ENCODE results near the gene SLC6A2. TPM values are rescaled to one million over a fixed set of nuclear protein-coding genes. Genes with fewer than 3 reads are reported as not detected.
A peak's percentile ranks its signal among the peaks of the same experiment; 100 is the strongest.
"Not testable (repeated sequence)": the region's sequence is repeated elsewhere in the genome, so short reads cannot be mapped to it uniquely, and the experiment has no call there.

SLC6A2 gene
- 1 to 10 TPM in 1 of 4 donors, under 1 TPM in 3; 0.16 to 1.2 (median 0.43) TPM for polyA plus RNA-seq (ENCODE audit: insufficient read length in 4 of 4)

DNA sequence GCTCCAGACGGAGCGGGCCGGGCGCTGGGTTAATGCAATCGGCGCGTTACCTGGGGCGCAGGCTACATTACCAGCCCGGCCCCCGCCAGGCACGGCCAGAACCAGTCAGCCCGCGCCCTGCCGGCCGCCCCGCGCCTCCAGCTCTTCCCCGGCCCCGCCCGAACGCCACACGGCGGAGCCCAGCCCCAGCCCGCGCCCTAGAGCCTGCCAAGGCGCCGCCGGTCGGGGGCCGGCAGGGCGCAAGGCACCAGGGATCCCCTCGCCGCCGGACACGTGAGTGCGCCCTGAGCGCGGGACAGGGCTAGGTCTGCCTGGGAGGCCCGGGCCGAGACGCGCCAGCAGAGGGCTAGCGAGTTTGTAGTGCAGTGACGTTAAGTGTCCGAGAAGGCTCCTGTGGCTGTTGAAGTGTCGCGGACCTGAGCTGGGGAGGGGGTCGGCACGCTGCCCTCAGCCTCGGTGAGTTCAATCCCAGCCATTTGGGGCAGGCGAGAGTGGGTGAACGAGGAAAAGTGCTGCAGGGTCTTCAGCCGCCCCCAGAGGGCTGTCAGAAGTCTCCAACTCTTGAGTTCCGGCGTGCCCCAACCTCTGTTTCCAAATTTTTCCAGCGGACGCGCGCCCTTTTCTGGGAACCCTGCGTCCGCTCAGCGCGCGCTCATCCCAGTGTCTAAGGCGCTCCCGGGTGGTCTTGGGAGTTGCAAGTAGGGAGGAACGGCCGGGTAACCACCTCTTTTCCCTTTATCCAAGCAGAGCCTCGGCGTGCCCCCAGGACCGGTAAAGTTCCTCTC, at the start of gene SLC6A2:
Gene SLC6A2, plus strand, starts transcription at position 92 of the 785 bp plus-strand sequence. CDS start 707 bp downstream, outside the sequence.
- no peak for DNase-seq (ENCODE audit: low read depth in 4 of 4, low spot score in 3 of 4)

DNA sequence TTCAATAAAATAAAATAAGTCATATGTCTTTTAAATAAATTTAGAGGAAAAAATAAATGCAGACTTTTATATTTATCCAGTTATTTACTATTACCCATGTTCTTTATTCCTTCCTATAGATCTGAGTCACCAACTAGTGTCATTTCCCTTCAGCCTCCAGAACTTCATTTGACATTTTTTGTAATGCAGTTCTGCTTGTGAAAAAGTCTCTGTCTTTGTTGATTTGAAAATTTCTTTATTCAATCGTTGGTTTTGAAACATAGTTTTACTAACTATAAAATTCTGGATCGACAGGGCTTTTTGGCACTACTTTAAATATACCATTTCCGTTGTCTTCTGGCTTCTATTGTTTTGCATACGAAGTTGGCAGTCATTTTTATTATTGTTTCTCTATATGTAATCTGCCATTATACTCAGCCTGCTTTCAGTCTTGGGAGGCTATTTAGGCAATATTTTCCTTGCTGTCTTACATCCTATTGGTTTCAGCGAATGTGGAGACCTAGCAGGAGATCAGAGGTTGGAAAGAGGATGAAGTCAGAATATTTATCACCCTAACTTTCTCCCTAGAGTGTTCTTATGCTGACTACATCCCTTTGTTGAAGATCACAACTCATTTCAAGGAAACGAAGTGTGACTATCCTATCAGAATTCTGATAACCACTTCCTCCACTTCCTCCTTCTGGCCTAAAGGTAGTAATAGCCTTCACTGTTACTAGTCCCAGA, 42.0 kb upstream of the SLC6A2 start:
- DNase-seq (ENCODE audit: low read depth in 4 of 4, low spot score in 3 of 4): no peak

DNA sequence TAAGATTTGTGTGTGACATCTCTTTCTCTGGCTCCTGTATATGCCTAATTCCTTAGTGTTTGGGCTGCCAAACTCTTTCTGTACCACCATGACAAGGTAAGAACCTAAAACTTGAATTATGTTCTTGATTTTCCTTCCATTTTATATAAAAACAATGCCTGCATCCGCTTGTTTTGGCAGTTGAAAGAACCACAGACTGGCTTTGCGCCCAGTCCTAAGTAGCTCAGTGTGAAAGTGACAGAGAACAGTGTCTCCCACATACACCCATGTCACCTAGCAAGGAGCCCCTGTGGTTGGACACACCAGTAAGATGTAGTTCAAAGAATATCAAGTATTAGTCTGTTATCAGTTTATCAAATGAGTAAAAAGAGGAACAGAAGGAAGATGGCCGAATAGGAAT, 40.7 kb upstream of the SLC6A2 start:
- DNase-seq (ENCODE audit: low read depth in 4 of 4, low spot score in 3 of 4): no peak

DNA sequence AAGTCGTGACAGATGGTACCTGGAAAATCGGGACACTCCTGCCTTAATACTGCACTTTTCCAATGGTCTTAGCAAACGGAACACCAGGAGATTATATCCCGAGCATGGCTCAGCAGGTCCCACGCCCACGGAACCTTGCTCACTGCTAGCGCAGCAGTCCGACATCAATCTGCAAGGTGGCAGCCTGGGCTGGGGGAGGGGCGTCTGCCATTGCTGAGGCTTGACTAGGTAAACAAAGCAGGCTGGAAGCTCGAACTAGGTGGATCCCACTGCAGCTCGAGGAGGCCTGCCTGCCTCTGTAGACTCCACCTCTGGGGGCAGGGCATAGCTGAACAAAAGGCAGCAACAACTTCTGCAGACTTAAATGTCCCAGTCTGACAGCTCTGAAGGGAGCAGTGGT, 40.1 kb upstream of the SLC6A2 start:
- DNase-seq (ENCODE audit: low read depth in 4 of 4, low spot score in 3 of 4): not testable (repeated sequence)

DNA sequence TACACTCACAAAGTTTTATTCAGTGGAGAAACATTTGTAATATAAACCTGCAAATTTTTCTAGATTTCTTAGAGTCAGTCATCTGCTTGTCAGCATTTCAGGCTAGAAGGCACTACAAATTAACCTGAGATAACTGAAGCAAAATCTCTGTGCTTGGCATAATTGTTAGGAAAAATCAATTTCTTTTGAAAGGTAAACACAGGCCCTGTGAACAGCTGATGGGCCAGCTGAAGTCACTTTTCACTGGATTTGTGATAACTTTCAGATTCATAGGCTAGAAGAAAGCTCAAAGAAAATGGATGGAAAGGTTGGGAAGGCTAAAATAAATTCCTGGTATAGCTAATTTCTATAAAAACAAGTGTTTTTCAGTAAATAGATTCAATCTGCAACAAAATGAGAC, 34.0 kb upstream of the SLC6A2 start:
- DNase-seq (ENCODE audit: low read depth in 4 of 4, low spot score in 3 of 4): no peak

DNA sequence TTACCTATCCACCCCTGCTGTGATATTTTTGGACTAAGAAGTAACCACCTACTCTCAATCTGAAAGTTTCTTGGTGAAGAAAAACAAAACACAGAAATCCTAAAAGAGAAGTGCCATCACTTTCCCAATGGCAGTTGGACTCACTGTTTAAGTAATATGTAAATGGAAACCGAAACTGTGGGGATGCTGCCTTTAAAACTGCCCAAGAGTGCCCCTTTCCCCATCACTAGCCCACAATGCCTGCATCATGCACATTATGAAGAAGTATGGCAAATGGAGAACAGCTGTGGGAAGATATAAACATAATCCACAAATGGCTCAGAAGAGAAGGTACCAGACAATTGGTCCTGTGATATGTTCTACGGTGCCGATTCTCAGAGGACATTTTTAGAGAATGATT, 33.5 kb upstream of the SLC6A2 start:
- DNase-seq (ENCODE audit: low read depth in 4 of 4, low spot score in 3 of 4): no peak

DNA sequence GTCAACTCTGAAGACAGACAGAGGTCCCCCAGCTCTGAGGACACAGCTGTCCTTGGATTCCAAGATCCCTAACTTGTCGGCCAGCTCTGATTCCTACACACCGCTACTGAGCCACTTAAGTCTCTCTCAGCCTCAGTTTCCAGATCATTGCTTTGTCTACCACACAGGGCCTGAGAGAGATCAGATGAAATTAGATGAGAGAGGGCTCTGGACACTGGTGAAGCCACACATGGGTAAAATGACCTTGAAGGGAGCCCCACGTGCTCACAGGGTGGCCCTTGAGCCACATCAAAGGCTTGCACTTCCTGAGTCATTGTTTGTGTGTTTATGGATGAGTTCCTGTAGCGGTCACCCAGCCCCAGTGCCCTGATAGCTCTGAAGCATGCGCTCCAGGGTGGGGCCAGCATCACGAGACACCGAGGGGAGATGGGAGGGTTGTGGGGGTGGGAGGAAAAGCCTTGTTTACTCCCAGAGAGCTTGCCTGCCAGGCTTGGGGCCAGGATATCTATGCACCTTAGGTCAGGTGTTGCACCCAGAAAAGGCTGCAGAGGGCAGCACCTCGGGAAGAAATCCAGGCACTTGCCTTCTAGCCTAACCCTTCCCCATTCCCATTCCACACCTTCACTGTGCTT, 32.7 kb upstream of the SLC6A2 start:
- DNase-seq (ENCODE audit: low read depth in 4 of 4, low spot score in 3 of 4): peak in 1 of 4 donors; percentile 14

DNA sequence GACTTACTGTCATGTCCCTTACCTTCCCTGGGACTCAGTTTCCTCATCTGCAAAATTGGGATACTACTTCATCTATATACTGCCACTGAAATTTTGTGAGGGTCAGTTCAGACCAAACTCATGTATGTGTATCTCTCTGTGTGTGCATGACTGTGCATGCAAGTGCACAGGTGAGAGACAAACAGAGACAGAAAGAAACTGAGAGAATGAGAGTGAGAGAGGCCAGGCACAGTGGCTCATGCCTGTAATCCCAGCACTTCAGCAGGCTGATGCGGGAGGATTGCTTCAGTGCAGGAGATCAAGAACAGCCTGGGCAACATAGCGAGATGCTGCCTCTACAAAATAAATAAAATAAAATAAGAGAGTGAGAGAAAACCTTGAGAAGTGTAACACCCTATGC, 32.1 kb upstream of the SLC6A2 start:
- DNase-seq (ENCODE audit: low read depth in 4 of 4, low spot score in 3 of 4): no peak

DNA sequence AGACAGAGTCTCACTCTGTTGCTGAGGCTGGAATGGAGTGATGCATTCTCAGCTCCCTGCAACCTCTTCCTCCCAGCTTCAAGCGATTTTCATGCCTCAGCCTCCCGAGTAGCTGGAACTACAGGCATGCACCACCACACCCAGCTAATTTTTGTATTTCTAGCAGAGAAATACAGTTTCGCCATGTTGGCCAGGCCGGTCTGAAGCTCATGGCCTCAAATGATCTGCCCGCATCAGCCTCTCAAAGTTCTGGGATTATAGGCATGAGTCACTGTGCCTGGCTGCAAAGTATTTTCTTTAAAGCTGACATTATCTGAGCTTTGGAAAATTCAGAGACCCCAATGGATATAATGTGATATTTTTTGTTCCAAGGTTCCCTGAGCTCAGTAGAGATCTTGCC, 31.1 kb upstream of the SLC6A2 start:
- DNase-seq (ENCODE audit: low read depth in 4 of 4, low spot score in 3 of 4): no peak

DNA sequence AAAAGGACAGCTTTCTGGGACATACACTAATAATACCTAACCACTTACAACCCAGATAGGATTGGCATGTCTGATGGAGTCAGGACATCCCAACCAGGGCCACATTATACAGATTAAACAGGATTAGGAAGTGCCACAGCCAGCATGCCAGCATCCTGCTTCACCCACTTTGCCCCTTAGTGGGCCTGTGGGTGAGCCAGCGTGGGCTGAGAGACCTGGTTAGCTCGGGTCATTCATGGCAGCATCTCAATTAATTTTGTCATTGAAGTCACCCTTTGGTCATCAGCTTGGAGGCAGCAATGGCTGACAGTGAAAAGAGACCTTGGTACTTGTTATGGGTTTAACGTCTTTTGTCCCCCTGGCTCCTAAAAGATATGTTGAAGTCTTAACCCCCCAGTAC, 29.9 kb upstream of the SLC6A2 start:
- DNase-seq (ENCODE audit: low read depth in 4 of 4, low spot score in 3 of 4): no peak

DNA sequence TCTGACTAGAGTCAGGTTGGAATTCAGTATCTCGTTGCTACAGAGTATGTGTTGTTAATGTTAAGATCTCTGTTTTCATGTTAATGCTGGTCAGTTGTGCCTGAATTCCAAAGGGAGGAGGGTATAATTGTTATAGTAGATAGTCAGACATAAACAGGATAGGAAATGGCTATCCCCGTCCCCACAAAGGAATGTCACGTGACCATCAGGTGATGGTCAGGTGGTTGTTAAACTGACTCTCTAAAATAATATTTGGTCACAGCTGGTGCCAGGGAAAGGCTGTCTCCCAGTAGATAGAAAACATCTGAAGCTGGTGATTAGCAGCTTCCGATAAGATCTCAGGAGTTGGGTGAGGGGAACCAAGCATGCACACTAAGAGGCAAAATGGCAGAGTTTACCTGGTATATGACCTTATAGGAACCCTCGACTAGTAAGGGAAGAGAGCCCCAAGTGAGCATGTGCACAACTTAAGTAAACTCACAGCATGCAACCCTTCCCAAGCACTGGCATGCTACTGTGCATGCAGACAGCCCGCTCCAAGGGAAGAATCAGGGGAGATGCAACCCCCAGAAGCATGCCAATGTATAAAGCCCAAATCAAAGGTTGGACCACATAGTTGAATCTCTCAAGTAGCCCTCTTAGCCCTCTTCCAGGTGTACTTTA, 27.4 kb upstream of the SLC6A2 start:
- DNase-seq (ENCODE audit: low read depth in 4 of 4, low spot score in 3 of 4): no peak

DNA sequence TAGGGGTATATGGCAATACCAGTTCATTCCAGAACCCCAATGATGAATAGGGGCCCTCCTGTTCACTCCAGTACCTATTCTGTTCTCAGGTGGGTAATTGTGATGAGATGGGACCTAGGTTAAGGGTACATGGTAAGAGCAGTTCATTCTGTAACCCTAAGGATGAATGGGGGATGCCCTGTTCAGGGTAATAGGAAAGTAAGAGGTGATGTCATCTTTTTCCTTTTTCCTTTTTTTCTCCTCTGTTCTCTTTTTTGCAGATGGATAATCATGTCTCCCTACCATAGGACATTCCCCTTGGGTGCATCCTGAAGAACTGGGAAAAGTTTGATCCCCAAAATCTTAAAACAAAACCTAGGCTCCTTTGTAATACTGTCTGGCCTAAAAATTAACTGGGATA, 25.0 kb upstream of the SLC6A2 start:
- no peak for DNase-seq (ENCODE audit: low read depth in 4 of 4, low spot score in 3 of 4)

DNA sequence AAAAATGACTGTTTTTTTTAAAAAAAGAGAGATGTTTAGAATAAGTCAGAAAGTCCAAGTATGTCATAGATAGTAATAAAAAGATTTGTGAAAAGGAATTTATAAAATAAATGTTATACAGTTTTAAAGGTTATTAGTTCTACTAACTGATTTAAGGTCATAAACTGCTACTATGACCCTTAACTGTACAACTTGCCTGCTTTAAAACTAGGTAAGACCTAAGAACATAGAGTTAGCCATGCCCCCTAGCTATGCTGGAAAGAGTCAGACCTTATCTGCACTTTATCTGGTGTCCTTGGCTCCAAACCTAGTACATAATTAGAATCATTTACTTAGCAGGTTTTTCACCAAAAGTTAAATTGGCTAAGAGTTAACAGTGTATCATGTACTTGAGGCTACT, 23.5 kb upstream of the SLC6A2 start:
- no peak for DNase-seq (ENCODE audit: low read depth in 4 of 4, low spot score in 3 of 4)

DNA sequence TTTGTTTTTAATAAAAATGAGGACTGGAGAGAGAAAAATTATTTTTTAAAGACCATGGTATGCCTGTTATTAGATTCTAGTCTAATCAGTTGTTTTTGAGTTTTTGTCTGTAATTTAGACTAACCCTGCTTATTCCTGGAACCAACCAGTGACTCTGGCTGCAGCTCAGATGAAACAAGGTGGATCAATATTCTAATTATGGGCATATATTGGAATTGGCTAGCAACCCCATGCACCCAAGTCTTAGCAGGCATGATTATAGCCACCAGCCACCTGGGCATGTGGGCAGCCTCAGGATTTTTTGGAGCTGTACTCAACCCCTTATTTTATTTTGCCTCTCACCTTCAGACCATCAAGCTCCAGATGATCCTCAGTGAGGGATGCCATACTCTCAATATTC, 21.6 kb upstream of the SLC6A2 start:
- no peak for DNase-seq (ENCODE audit: low read depth in 4 of 4, low spot score in 3 of 4)

DNA sequence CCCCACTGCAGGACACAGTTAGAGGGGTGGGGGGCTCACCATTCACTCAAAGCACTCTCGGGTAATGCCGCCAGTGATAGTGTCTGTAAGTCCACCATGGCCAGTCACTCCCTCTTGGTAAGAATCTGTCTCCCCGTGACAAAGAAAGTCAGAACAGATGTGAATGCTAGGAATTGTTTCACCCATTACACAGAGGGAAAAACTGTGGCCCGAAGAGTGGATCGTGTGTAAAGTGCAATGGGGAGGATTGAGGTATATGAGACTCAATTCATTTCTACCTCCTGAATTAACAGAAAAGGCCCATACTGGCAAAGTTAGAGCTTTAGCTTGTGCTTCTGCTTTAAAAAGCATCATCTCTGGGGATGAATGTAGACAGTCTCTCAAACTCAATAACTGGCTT, 17.5 kb upstream of the SLC6A2 start:
- DNase-seq (ENCODE audit: low read depth in 4 of 4, low spot score in 3 of 4): no peak

DNA sequence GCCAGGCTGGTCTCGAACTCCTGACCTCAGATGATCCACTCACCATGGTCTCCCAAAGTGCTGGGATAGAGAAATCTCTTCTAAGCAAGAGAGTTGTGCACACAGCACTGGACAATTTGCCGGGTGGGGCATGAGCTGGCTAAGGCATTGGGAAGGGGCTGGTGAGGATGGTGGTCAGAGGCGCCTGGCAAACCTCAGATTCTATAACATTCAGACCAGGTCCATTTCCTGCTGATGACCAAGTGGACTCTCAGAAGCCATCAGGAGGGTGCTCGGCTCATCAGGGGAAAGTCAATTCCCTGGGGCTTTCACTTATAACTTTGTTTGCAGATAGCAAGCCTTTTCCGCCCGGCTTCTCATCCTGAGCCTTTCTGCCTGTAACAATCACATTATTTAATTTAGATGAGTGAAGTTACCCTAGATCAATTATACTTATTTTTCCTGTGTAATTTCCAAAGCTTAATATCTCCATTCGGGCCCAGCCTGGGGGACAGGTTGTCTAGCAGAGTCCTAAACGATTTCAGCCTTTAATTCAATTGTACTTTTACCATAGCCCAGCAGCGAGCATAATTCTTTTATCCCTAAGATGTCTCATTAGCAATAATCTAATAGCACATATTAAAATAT, 15.0 kb upstream of the SLC6A2 start:
- no peak for DNase-seq (ENCODE audit: low read depth in 4 of 4, low spot score in 3 of 4)

DNA sequence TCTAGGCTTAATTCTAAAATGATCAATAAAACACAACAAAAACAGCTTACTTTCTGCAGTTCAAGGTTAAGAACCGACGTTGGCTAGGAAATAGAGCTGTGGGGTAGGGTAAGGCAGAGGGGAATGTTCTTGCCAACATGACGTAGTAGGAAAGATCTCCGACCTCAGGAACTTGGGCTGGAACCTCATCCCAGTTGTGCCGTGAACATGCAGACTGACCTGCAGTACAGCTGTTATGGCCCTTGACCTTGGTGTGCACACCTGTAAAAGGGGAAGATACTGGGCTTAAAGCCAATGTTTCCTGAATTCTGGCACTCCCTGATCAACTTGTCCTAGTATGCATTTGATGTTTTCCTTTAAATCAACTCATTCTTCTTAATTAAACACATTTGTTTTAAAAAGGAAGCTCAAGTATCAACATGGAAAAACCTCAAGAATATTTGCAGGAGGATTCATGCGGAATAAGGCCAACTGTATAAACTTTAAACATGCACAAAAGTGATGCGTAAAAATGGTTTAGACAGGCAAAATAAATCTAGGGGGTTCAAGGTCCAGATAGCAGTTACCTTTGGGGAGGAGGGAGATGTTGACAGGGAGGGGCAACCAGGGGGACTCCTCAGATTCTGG, 14.2 kb upstream of the SLC6A2 start:
- DNase-seq (ENCODE audit: low read depth in 4 of 4, low spot score in 3 of 4): no peak

DNA sequence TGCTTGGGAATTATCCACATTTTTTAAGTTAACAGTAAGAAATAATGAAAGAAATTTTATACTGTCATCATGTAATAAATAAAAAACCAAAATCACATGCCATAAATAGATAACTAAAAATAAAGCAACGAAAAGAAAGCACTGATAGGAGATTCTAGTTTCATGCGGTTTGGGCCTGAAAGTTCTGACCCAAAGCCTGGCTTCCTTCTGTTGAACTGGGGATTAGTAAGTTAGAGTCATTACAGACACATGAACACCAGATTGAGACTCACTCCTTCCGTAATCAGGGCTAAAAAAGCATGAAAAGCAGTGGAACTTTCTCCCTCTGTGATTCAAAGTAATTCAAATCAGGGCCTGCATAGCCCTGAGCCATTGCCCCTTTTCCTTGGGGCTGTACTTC, 13.2 kb upstream of the SLC6A2 start:
- no peak for DNase-seq (ENCODE audit: low read depth in 4 of 4, low spot score in 3 of 4)

DNA sequence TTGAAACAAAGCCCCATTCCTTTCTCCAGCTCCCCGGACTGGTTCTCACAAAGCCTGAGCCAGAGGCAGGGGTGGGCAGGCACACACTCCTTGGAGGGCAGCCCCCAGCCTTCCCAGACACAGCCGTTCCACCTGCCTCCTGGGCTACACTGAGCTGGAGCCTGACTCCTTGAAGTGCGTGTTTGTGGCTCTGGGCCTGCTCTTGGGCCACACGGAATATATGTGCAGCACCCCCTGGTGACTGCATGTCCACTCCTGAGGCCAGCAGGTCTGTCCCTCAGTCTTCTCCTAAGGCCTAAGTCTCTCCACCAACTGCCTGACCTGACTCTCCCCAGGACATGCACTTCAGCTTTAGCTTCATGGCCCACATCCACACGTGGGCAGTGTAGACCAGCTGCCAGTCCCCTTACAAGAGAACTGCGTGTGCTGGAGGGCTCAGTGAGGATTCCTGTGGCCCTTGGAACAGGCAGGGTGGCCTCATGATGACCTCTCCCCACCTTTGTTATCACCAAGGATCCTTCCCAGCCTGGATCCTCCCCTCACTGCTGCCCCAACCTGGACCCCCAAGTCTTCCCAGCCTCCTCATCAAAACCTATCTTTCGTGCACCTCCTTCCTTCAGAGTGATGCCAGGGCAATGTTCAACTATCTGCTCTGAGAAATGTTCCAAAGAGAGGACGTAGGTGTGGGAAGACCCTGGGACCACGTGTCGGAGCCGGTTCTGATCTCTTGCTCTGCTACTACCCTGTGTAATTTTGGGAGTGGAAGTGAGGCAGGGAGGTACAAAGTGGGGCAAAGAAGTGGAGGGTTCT, 12.4 kb upstream of the SLC6A2 start:
- no peak for DNase-seq (ENCODE audit: low read depth in 4 of 4, low spot score in 3 of 4)
